Measurements from ENCODE around the gene HIVEP3.
A peak's percentile ranks its signal among the peaks of the same experiment; 100 is the strongest.

HIVEP3 gene

DNA sequence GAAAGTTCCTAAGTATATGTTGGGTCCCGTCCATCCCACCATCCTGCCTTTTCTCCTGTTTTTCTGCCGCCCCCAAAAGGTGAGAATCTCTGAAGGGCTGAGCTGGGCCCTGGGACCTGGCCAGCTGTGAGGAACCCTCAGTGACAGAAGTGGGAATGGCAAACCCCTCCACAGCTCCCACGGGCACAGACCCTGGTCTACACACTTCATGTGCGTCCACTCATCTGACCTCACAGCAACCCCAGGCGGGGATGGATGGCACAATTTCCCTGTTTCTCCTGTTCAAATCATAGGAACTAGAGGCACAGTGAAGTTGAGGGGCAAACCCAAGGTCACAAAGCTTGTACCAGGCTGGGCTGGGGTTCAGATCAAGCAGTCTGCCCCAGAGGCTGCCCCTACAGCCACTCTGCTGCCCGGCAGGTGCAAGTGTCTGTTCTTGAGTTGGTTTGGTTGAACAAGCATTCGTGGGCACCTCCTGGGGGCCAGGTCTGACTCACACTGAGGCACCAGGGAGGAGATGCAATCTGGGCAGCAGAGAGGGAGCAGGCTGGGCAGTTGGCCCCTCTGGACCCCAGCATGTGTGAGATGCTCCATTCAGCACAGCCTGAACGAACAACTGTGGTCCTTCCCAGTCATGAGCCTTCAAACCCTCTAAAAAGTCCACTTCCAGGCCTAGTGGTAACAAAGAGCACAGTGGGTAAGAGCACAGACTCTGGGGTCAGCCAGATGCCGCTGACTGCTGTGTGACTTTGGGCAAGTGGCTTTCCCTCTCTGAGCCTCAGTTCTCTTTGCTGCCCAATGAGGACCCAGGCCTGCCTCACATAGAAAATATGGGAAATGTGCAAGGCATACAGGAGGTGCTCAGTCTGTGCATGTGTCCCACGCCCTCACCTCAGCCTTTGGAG, 438.3 kb downstream of the HIVEP3 start:
- H3K9ac ChIP-seq (ENCODE audit: insufficient read length, low read depth), result peak overlapping the region; percentile 1
- peaks cover 44% of the 10 kb centered on the region for H3K4me1 ChIP-seq (ENCODE audit: insufficient read depth, insufficient read length)
- H3K9me3 ChIP-seq (ENCODE audit: insufficient read depth, low read length), result no peaks in the 10 kb centered on the region
- TF ChIP-seq YY1 (IDR thresholded peaks at IDR 0.05; ENCODE audit: insufficient read depth, insufficient read length), result no peak
- no peak overlapping the region for H3K4me3 ChIP-seq (ENCODE audit: insufficient read length, low read depth)
- DNase-seq (ENCODE audit: low read depth, low spot score), result no peak
- no peaks in the 10 kb centered on the region for H3K27me3 ChIP-seq (ENCODE audit: insufficient read depth, insufficient read length)
- no peaks in the 10 kb centered on the region for H3K36me3 ChIP-seq (ENCODE audit: insufficient read depth, insufficient read length, low read length)

DNA sequence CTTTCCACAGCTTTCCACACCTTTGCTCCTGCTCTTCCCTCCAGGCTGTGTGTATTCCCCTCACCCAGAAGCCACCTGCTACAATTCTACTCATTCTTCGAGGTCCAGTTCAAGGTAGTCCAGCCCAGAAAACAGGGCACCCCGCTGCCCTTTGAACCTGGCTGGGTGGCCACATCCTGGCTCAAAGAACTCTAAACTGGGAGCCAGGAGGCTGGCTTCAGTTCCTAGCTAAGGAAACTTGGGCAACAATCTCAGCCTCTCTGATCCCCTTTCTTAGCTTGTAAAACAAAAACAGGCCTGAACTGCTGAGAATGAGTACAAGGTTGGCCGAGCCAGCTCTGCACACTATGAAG, 438.9 kb downstream of the HIVEP3 start:
- Histone ChIP-seq H3K27me3 (ENCODE audit: insufficient read depth, insufficient read length) (no peaks in the 10 kb centered on the region), H3K36me3 (ENCODE audit: insufficient read depth, insufficient read length, low read length) (no peaks in the 10 kb centered on the region), H3K4me1 (ENCODE audit: insufficient read depth, insufficient read length) (peaks cover 37% of the 10 kb centered on the region), H3K4me3 (ENCODE audit: insufficient read length, low read depth) (no peak overlapping the region), H3K9ac (ENCODE audit: insufficient read length, low read depth) (peak overlapping the region; percentile 1), H3K9me3 (ENCODE audit: insufficient read depth, low read length) (no peaks in the 10 kb centered on the region)
- no peak for DNase-seq (ENCODE audit: low read depth, low spot score)
- TF ChIP-seq ZNF274 (IDR thresholded peaks at IDR 0.05; ENCODE audit: low read depth, low read length), result no peak
- no peak for TF ChIP-seq SUZ12 (IDR thresholded peaks at IDR 0.05; ENCODE audit: extremely low read depth, insufficient read depth, insufficient read length)
- no peak for TF ChIP-seq YY1 (IDR thresholded peaks at IDR 0.05; ENCODE audit: insufficient read depth, insufficient read length)

DNA sequence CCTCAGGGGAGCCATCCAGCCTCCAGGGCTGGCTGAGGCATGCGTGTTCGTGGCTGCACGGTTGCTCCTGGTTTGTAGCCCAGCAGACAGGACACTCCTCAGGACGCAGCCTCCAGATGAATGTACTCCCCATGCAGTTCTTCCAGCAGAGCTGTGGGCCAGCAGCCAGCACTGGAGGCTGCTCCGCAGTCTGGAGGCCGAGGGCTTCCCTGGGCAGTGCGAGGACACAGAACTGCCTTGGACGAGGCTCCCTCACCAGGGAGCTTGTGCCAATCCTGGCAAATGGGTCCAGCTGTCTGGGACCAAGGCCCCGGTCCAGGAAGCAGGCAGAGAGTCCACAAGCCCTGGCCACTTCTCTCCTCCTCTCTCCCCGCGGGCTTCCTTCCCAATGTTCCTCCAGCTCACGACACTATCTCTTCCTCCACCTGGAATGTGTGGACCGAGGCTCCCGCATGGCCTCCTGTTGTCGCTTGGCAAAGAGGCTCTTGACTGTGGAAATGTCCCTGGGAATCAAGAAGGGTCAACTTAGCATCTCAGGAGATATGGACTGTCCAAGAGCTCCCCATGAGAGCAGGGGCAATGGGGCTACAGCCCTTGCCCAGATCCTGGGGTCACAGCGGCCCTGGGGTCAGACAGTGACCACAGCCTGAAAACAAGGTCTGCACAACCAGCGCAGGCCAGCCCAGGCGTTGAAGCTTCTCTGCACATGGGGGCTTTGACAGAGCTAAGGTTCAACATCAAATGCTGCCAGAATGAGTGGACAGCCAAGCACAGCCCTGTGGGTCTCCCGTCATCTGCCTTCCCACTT, 439.5 kb downstream of the HIVEP3 start:
- TF ChIP-seq ZNF274 (IDR thresholded peaks at IDR 0.05; ENCODE audit: low read depth, low read length) (no peak), YY1 (IDR thresholded peaks at IDR 0.05; ENCODE audit: insufficient read depth, insufficient read length) (no peak), SUZ12 (IDR thresholded peaks at IDR 0.05; ENCODE audit: extremely low read depth, insufficient read depth, insufficient read length) (no peak)
- Histone ChIP-seq H3K9me3 (ENCODE audit: insufficient read depth, low read length) (no peaks in the 10 kb centered on the region), H3K27me3 (ENCODE audit: insufficient read depth, insufficient read length) (no peaks in the 10 kb centered on the region), H3K4me3 (ENCODE audit: insufficient read length, low read depth) (no peak overlapping the region), H3K9ac (ENCODE audit: insufficient read length, low read depth) (peak overlapping the region; percentile 1), H3K36me3 (ENCODE audit: insufficient read depth, insufficient read length, low read length) (no peaks in the 10 kb centered on the region), H3K4me1 (ENCODE audit: insufficient read depth, insufficient read length) (peaks cover 32% of the 10 kb centered on the region)
- DNase-seq (ENCODE audit: low read depth, low spot score), result no peak

DNA sequence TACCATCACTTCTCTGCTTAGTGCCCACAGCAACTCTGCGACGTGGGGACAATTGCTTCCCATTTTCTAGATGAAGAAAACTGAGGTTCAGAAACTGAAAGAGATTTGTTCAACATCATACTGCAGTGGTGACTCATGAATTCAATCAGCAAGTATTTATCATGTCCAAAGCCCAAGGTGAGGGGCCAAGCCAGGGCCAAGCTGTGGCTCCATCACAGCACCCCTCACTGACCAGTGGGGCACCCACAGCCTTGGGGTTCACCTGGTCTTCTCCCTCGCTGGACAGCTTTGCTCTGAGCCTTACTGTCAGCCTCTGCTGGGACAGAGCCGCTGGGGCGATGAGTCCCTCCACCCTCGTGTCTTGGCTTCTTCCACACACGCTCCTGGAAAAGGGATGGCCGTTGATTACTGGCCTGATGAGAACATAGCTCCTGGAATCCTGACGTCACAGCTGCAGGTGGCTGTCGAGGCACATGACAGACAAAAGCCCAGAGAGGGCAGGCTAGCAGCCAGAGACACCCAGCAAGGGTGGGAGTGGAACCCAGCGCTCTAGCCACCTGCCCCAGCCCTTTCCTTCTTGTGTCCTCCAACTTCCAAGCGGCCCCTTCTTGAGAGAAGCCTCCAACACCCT, 440.5 kb downstream of the HIVEP3 start:
- Histone ChIP-seq H3K4me3 (ENCODE audit: insufficient read length, low read depth) (no peak overlapping the region), H3K9me3 (ENCODE audit: insufficient read depth, low read length) (no peaks in the 10 kb centered on the region), H3K9ac (ENCODE audit: insufficient read length, low read depth) (no peak overlapping the region), H3K27me3 (ENCODE audit: insufficient read depth, insufficient read length) (no peaks in the 10 kb centered on the region), H3K4me1 (ENCODE audit: insufficient read depth, insufficient read length) (peaks cover 23% of the 10 kb centered on the region), H3K36me3 (ENCODE audit: insufficient read depth, insufficient read length, low read length) (no peaks in the 10 kb centered on the region)
- DNase-seq (ENCODE audit: low read depth, low spot score), result no peak
- TF ChIP-seq SUZ12 (IDR thresholded peaks at IDR 0.05; ENCODE audit: extremely low read depth, insufficient read depth, insufficient read length) (no peak), ZNF274 (IDR thresholded peaks at IDR 0.05; ENCODE audit: low read depth, low read length) (no peak), YY1 (IDR thresholded peaks at IDR 0.05; ENCODE audit: insufficient read depth, insufficient read length) (no peak)

DNA sequence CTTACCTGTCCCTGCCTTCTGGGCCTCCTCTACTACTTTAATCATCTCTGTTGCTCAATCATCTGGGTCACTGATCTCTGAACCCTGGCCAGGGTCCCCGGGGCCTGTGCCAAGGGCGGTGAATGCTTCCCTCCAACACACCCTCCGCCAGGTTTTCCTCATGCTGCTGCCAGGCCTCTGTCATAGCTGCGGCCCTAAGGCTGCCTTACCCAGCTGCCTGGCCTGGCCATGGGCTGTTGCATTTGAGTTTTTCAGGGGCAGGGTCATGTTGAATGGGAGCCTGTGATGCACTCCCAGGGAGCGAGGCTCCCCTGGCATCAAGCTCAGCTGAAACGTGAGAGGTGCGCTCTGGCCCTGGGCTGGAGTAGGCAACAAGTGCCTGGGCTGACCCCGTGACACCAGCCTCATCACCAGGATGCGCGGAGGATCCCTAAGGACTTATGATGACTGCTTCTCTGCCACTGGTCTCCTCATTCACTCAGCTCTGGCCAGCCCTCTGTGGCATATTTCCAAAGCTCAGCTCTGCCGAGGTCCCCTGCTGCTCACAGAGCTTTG, 441.8 kb downstream of the HIVEP3 start:
- H3K36me3 ChIP-seq (ENCODE audit: insufficient read depth, insufficient read length, low read length), result no peaks in the 10 kb centered on the region
- no peak overlapping the region for H3K4me3 ChIP-seq (ENCODE audit: insufficient read length, low read depth)
- DNase-seq (ENCODE audit: low read depth, low spot score), result no peak
- TF ChIP-seq YY1 (IDR thresholded peaks at IDR 0.05; ENCODE audit: insufficient read depth, insufficient read length) (no peak), ZNF274 (IDR thresholded peaks at IDR 0.05; ENCODE audit: low read depth, low read length) (no peak), SUZ12 (IDR thresholded peaks at IDR 0.05; ENCODE audit: extremely low read depth, insufficient read depth, insufficient read length) (no peak)
- peak overlapping the region; percentile 6 for H3K9ac ChIP-seq (ENCODE audit: insufficient read length, low read depth)
- H3K9me3 ChIP-seq (ENCODE audit: insufficient read depth, low read length), result no peaks in the 10 kb centered on the region
- H3K27me3 ChIP-seq (ENCODE audit: insufficient read depth, insufficient read length), result no peaks in the 10 kb centered on the region
- peaks cover 9% of the 10 kb centered on the region for H3K4me1 ChIP-seq (ENCODE audit: insufficient read depth, insufficient read length)

DNA sequence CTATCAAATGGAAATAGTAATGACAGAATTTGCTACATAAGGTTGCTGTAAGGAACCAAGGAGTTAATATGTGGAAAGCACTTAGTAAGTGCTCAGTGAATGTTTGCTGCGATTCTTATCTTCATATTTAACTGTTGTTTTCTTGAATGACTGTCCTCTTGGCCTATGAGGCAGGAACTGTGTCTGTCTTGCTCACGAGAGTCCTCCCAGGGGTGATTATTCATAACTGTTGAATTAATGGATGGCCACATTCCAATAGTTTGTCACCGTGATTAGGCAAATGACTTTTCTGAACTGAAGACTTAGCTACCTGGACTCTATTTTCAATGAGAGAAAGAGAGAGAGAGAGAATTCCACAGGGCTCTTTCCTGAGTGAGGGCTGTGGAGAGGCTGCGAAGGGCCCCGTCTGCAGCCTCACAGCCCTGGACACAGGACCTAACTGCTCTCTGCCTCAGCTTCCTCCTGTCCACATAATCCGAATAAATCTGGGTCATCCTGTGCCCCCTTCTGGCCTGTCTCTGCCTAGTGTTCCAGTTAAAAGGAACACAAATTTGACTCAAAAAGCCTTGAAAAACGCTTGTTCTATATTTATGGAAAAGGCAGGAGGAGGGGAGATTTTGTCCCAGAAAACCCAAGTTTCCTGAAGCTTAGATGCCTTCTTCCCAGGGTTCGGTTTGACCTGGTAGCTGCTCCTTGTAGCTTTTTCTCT, 442.7 kb downstream of the HIVEP3 start:
- Histone ChIP-seq H3K27me3 (ENCODE audit: insufficient read depth, insufficient read length) (no peaks in the 10 kb centered on the region), H3K36me3 (ENCODE audit: insufficient read depth, insufficient read length, low read length) (no peaks in the 10 kb centered on the region), H3K9me3 (ENCODE audit: insufficient read depth, low read length) (no peaks in the 10 kb centered on the region), H3K4me3 (ENCODE audit: insufficient read length, low read depth) (no peak overlapping the region), H3K9ac (ENCODE audit: insufficient read length, low read depth) (no peak overlapping the region), H3K4me1 (ENCODE audit: insufficient read depth, insufficient read length) (peaks cover 9% of the 10 kb centered on the region)
- no peak for DNase-seq (ENCODE audit: low read depth, low spot score)
- no peak for TF ChIP-seq SUZ12 (IDR thresholded peaks at IDR 0.05; ENCODE audit: extremely low read depth, insufficient read depth, insufficient read length)
- TF ChIP-seq ZNF274 (IDR thresholded peaks at IDR 0.05; ENCODE audit: low read depth, low read length), result no peak
- TF ChIP-seq YY1 (IDR thresholded peaks at IDR 0.05; ENCODE audit: insufficient read depth, insufficient read length), result no peak
